SU-DHL-6 (cell line): Measurements from ENCODE around the gene EFNA4.
A peak's percentile ranks its signal among the peaks of the same experiment; 100 is the strongest.

ENCODE experiments used
- H2AFZ ChIP-seq: fragments of 200-600 bp; sonication (generic); 2 replicates; pipeline ENCODE4 v1.6.1; 2014; ENCODE audit warnings: low read depth, mild to moderate bottlenecking, moderate library complexity, mixed read lengths, antibody characterized with exemption, low read length; ENCODE audit not compliant: severe bottlenecking
- H3F3A ChIP-seq: fragments of 200-600 bp; shearing (Covaris generic); 2 replicates; pipeline ENCODE4 v1.6.0; 2016; ENCODE audit warnings: antibody characterized with exemption, mild to moderate bottlenecking; ENCODE audit not compliant: insufficient read depth
- H3K27ac ChIP-seq: fragments of 200-600 bp; sonication (generic); 2 replicates; pipeline ENCODE4 v1.5.1; 2016; ENCODE audit warnings: low read depth, mild to moderate bottlenecking, low read length, moderate library complexity, mixed read lengths
- H3K27me3 ChIP-seq: fragments of 200-600 bp; sonication (generic), shearing (Covaris generic); 2 replicates; pipeline ENCODE4 v1.6.0; 2014; ENCODE audit warnings: mild to moderate bottlenecking, low read length
- H3K36me3 ChIP-seq: fragments of 200-600 bp; sonication (generic); 2 replicates; pipeline ENCODE4 v1.6.1; 2014; ENCODE audit warnings: mild to moderate bottlenecking, low read length, mixed read lengths
- H3K4me2 ChIP-seq: fragments of 300-600, 200-600 bp; shearing (Covaris generic), sonication (generic); 2 replicates; pipeline ENCODE4 v1.6.0; 2014; ENCODE audit warnings: low read length, low read depth, mild to moderate bottlenecking; ENCODE audit not compliant: poor library complexity, severe bottlenecking
- H3K4me3 ChIP-seq: fragments of 200-600 bp; sonication (generic); 2 replicates; pipeline ENCODE4 v1.5.1; 2014; ENCODE audit warnings: antibody characterized with exemption, low read length, mild to moderate bottlenecking, mixed read lengths; ENCODE audit not compliant: insufficient read depth, poor library complexity, severe bottlenecking
- H3K79me2 ChIP-seq: fragments of 200-600 bp; sonication (generic); 2 replicates; pipeline ENCODE4 v1.6.1; 2014; ENCODE audit warnings: mild to moderate bottlenecking, low read length, moderate library complexity; ENCODE audit not compliant: insufficient read depth
- H3K9ac ChIP-seq: fragments of 200-600 bp; sonication (generic); 2 replicates; pipeline ENCODE4 v1.7.0; 2014; ENCODE audit warnings: mild to moderate bottlenecking, low read length
- H3K9me2 ChIP-seq: fragments of 200-600 bp; sonication (generic); replicated peaks from 2 replicates; pipeline ENCODE4 v1.6.1; 2014; ENCODE audit warnings: low read length; ENCODE audit not compliant: insufficient read depth
- H3K9me3 ChIP-seq: fragments of 200-600 bp; sonication (generic); 2 replicates; pipeline ENCODE4 v1.6.1; 2014; ENCODE audit warnings: low read length, mixed read lengths; ENCODE audit not compliant: insufficient read depth
- H4K20me1 ChIP-seq: fragments of 200-600 bp; sonication (generic); 2 replicates; pipeline ENCODE4 v1.6.1; 2014; ENCODE audit warnings: low read depth, mild to moderate bottlenecking, antibody characterized with exemption, low read length, moderate library complexity, mixed read lengths
- CTCF ChIP-seq: fragments of 200-600 bp; sonication (generic); IDR thresholded peaks from one replicate; pipeline ENCODE4 v1.5.1; 2017; ENCODE audit warnings: antibody characterized with exemption, mild to moderate bottlenecking, low read length, moderate library complexity; ENCODE audit not compliant: insufficient read depth, poor library complexity, severe bottlenecking
- EZH2phosphoT487 ChIP-seq: fragments of 200-600 bp; sonication (generic), shearing (Covaris generic); conservative IDR thresholded peaks from 2 replicates; pipeline ENCODE4 v1.6.1; 2018; ENCODE audit warnings: mild to moderate bottlenecking, antibody characterized with exemption, low read length, moderate library complexity, mixed read lengths

The EFNA4 gene

GRCh38 chr1:155091071-155092051 lies 27.8 kb downstream of the EFNA4 start:
- Histone ChIP-seq H3K36me3 (no peaks in the 10 kb centered on the region), H3K27ac (no peak overlapping the region), H2AFZ (peak overlapping the region; percentile 94), H3K9me3 (no peaks in the 10 kb centered on the region), H3F3A (no peaks in the 10 kb centered on the region), H3K79me2 (no peaks in the 10 kb centered on the region), H3K9ac (peak overlapping the region; percentile 17; the same call in 1 of the 2 replicates), H3K4me3 (no peak overlapping the region), H4K20me1 (no peaks in the 10 kb centered on the region), H3K4me2 (peak overlapping the region; percentile 27), H3K27me3 (no peaks in the 10 kb centered on the region), H3K9me2 (no peaks in the 10 kb centered on the region)
- TF ChIP-seq EZH2phosphoT487 = no peak
- TF ChIP-seq CTCF = peak; percentile 84

- Histone ChIP-seq H3K9me2 (no peaks in the 10 kb centered on the region), H3F3A (no peaks in the 10 kb centered on the region), H3K36me3 (no peaks in the 10 kb centered on the region), H3K4me2 (no peak overlapping the region), H2AFZ (no peak overlapping the region), H3K27ac (no peak overlapping the region), H4K20me1 (no peaks in the 10 kb centered on the region), H3K27me3 (no peaks in the 10 kb centered on the region), H3K4me3 (no peak overlapping the region), H3K79me2 (no peaks in the 10 kb centered on the region), H3K9me3 (no peaks in the 10 kb centered on the region), H3K9ac (no peak overlapping the region)
- TF ChIP-seq EZH2phosphoT487 (no peak), CTCF (no peak)
These were observed 28.6 kb downstream of the EFNA4 start for GRCh38 chr1:155092131-155092530.

GRCh38 chr1:155092641-155093040 lies 29.1 kb downstream of the EFNA4 start:
- H3K36me3 ChIP-seq = no peaks in the 10 kb centered on the region
- no peak for TF ChIP-seq CTCF
- no peak overlapping the region for H3K4me3 ChIP-seq
- H3K27me3 ChIP-seq = no peaks in the 10 kb centered on the region
- H3K9me3 ChIP-seq = no peaks in the 10 kb centered on the region
- H4K20me1 ChIP-seq = no peaks in the 10 kb centered on the region
- H3K9ac ChIP-seq = no peak overlapping the region
- no peak overlapping the region for H3K27ac ChIP-seq
- H3F3A ChIP-seq = no peaks in the 10 kb centered on the region
- no peaks in the 10 kb centered on the region for H3K79me2 ChIP-seq
- H3K9me2 ChIP-seq = no peaks in the 10 kb centered on the region
- no peak overlapping the region for H2AFZ ChIP-seq
- no peak overlapping the region for H3K4me2 ChIP-seq
